ENCODE measurements around the gene TMEM11.

Gene TMEM11

GRCh38 chr17:21157586-21158370 lies 56.2 kb downstream of the TMEM11 start:
- no peak for DNase-seq

- DNase-seq, result no peak
These were observed 61.2 kb downstream of the TMEM11 start for GRCh38 chr17:21152731-21153130.

GRCh38 chr17:21149621-21150020 lies 64.3 kb downstream of the TMEM11 start:
- DNase-seq, result no peak
